Esophagus squamous epithelium (tissue), 5 donors: ENCODE data around the gene BRD1. TPM values are rescaled to one million over a fixed set of nuclear protein-coding genes. Genes with fewer than 3 reads are reported as not detected.

ENCODE experiments used
- DNase-seq: peaks from one replicate; lab custom pipeline; 2025; lab: John Stamatoyannopoulos, UW
- H3K27ac ChIP-seq, 4 donors: fragments of 200-600 bp; sonication (generic); one replicate each; pipeline ENCODE4 v1.5.1; 2016 to 2019; ENCODE audit warnings: mild to moderate bottlenecking in 1 of 4
- H3K27me3 ChIP-seq, 4 donors: fragments of 200-600 bp; sonication (generic); 1 replicate in 3 of 4; 2 replicates in 1 of 4; pipeline versions ENCODE4 v1.5.1 to v1.6.0; 2017 to 2021; ENCODE audit warnings: antibody characterized with exemption in 1 of 4
- H3K36me3 ChIP-seq, 3 donors: fragments of 200-600 bp; sonication (generic); one replicate each; pipeline ENCODE4 v1.5.1; 2016 to 2019
- H3K4me1 ChIP-seq, 3 donors: fragments of 200-600 bp; sonication (generic); one replicate each; pipeline ENCODE4 v1.5.1; 2017 to 2019
- H3K4me3 ChIP-seq, 4 donors: fragments of 200-600 bp; sonication (generic); 1 replicate in 3 of 4; 2 replicates in 1 of 4; pipeline ENCODE4 v1.5.1; 2016 to 2019; ENCODE audit warnings: mild to moderate bottlenecking in 2 of 4, moderate library complexity in 1 of 4
- H3K9me3 ChIP-seq, 3 donors: fragments of 200-600 bp; sonication (generic); one replicate each; pipeline ENCODE4 v1.5.1; 2016 to 2019
- POLR2A ChIP-seq, 4 donors: fragments of 450-650 bp; IDR thresholded peaks; one replicate each; pipeline ENCODE4 v1.6.1; 2017; ENCODE audit warnings: antibody characterized with exemption in 4 of 4, mild to moderate bottlenecking in 4 of 4, moderate library complexity in 3 of 4
- WGBS, 2 donors: methylation state at CpG; one replicate each; pipeline ENCODE4 v1.1.5; 2018; 5-methylcytosine and 5-hydroxymethylcytosine counted together
- intact Hi-C: fragments of 100-400 bp; cut with DNase I; formaldehyde crosslinking; loops from one replicate; pipeline ENCODE4 v1.15.0; 2022
- total RNA-seq, 4 donors: library from RNA; depleted of rRNA; stranded (reverse); fragments of >200 nt; gene quantifications; one replicate each; pipeline ENCODE4 v1.1.0, GENCODE V29; 2016
- TF ChIP-seq, protein P1 (sequence below), 6 experiments: fragments of 450-650 bp in 4 of 6; fragments of 200-600 bp in 2 of 6; sonication (generic) in 2 of 6; IDR thresholded peaks; one replicate each; pipeline ENCODE4 v1.5.1; 2016 to 2019; ENCODE audit warnings: antibody characterized with exemption in 6 of 6, mild to moderate bottlenecking in 4 of 6, moderate library complexity in 4 of 6
- donor health status: DM: yes; HTN: yes; CAD: no.

Gene BRD1
- total RNA-seq, 4 donors from 2014 or later = 17.8 to 37.4 (median 29.9) TPM

DNA sequence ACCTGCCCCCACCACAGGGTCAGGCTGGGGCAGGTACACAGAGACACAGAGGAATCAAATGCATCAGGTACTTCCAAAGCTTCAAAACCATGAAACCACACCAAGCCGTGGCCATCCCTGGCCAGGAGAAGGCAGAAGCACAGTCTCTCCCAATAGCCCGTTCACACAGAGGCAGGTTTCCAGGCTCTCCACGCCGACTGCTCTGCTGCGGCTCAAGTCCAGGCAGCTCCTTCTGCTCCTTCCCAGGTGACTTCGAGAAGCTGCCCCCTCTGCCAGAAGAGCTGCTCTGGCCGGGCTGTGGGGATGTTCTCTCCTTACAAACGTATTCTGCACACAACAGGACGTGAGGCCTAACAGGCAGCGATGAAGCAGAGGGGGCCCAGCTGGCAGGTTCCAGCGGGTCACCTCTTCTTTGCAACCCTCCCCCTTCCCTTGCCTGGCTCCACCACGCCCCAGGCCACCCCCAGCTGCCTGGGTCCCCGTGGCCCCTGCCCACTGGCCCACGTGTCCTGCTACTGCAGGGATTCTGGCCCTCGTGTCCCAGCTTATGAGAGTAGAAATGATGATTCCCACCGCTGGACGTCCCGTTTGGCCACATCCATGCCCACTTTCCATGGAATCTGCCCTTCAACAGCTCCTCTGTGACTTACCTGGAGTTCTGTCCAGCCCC, 26.1 kb downstream of the BRD1 start:
- WGBS, 2 donors = 54 to 70% methylated on average over 10 to 12 of the region's 18 CpGs
- H3K4me3 ChIP-seq = no peak overlapping the region
- no peak overlapping the region for H3K27ac ChIP-seq
- no peaks in the 10 kb centered on the region for H3K9me3 ChIP-seq
- H3K4me1 ChIP-seq = peaks cover 0 to 37% (median 5%) of the 10 kb centered on the region in 3 donors
- intact Hi-C loops = no loop called here
- TF ChIP-seq, protein P1, sequence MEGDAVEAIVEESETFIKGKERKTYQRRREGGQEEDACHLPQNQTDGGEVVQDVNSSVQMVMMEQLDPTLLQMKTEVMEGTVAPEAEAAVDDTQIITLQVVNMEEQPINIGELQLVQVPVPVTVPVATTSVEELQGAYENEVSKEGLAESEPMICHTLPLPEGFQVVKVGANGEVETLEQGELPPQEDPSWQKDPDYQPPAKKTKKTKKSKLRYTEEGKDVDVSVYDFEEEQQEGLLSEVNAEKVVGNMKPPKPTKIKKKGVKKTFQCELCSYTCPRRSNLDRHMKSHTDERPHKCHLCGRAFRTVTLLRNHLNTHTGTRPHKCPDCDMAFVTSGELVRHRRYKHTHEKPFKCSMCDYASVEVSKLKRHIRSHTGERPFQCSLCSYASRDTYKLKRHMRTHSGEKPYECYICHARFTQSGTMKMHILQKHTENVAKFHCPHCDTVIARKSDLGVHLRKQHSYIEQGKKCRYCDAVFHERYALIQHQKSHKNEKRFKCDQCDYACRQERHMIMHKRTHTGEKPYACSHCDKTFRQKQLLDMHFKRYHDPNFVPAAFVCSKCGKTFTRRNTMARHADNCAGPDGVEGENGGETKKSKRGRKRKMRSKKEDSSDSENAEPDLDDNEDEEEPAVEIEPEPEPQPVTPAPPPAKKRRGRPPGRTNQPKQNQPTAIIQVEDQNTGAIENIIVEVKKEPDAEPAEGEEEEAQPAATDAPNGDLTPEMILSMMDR (IDR thresholded peaks at IDR 0.05) = no peak
- no peak for TF ChIP-seq POLR2A (IDR thresholded peaks at IDR 0.05)
- DNase-seq = no peak
- H3K36me3 ChIP-seq = peaks cover 43 to 98% (median 46%) of the 10 kb centered on the region in 3 donors
- no peaks in the 10 kb centered on the region for H3K27me3 ChIP-seq

DNA sequence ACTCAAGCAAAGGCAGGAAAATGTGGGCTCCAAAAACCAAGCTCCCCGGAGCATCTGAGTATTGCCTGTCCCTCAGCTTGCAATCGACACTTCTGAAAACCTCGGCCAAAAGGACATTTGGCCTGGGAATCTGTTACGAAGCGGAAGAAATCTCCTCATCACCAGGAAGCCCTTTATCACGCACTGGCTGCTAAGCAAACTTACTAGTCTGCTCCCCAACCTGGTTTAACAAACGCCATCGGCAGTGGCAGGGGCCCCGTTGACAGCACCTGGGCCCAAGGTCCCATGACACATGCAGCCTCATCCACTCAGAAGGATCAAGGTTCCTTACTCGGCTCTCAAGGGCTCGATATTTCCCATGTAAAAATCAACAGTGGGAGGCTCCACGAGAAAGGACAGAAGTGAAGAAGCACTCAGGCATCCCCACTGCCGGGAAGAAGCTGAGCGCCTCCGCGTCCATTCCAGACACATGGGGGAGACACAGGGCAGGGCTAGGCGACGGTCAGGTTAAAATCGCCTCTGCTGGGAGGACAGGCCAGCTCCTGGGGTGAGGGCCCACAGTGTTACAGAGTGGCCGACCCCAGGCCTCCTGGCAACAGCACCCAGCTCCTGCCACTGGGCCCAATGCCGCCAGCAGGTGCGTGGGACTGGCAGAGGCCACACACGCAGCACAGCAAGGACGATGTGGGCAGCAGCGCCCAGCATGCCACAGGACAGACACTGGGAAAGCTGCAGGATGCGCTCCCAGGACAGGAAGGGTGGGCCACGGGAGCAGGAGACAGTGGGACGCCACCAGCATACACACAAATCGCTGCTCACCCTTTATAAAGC, 27.1 kb downstream of the BRD1 start:
- H3K4me1 ChIP-seq = peaks cover 0 to 28% (median 5%) of the 10 kb centered on the region in 3 donors
- intact Hi-C loops = no loop called here
- H3K27me3 ChIP-seq = no peaks in the 10 kb centered on the region
- peaks cover 48 to 98% (median 52%) of the 10 kb centered on the region in 3 donors for H3K36me3 ChIP-seq
- 79 to 81% methylated on average over 19 to 22 of the region's 29 CpGs for WGBS, 2 donors
- no peak overlapping the region for H3K27ac ChIP-seq
- no peak overlapping the region for H3K4me3 ChIP-seq
- DNase-seq = no peak
- H3K9me3 ChIP-seq = no peaks in the 10 kb centered on the region
- no peak for TF ChIP-seq POLR2A (IDR thresholded peaks at IDR 0.05)
- TF ChIP-seq, protein P1 (IDR thresholded peaks at IDR 0.05) = no peak

- TF ChIP-seq POLR2A (IDR thresholded peaks at IDR 0.05) = no peak
- TF ChIP-seq, protein P1 (IDR thresholded peaks at IDR 0.05) = no peak
- Histone ChIP-seq H3K27ac (no peak overlapping the region), H3K9me3 (no peaks in the 10 kb centered on the region), H3K36me3 (peaks cover 50 to 98% (median 57%) of the 10 kb centered on the region in 3 donors), H3K27me3 (no peaks in the 10 kb centered on the region), H3K4me3 (no peak overlapping the region), H3K4me1 (peaks cover 0 to 21% (median 5%) of the 10 kb centered on the region in 3 donors)
- intact Hi-C loops = no loop called here
- WGBS, 2 donors = 92 to 100% methylated on average over 1 to 3 of the region's 18 CpGs
- DNase-seq = no peak
Measured at GRCh38 chr22:49799431-49800075, 28.1 kb downstream of the BRD1 start.

DNA sequence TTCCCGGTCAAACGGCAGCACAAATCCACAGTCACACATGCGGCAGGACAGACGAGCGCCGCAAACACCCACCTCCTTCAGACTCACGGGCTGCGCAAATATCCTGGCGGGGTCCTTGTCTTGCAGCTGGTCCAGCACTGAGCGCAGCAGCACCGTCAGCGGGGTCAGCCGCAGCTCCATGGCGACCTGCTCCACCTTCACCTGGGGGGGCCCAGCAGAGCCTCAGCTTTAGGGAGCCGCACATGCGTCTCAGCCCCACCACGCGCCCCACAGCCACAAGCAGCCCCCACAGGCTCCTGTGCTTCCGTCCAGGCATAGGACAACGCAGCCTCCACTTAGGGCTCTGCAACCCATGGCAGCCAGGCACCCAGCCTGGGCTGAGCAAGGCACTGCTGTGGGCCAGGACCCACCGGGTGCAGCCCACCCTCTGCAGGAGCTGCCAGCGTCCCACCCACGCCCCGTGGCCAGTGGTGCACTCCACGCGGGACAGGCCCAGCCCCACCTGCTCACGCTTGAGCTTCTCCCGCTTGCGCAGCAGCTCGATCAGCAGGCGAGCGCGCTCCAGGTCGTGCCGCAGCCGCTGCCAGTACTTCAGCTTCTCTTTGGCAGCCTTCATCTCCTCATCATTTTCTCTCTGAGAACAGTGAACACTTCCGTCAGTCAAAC, 29.1 kb downstream of the BRD1 start:
- Histone ChIP-seq H3K4me3 (no peak overlapping the region), H3K9me3 (no peaks in the 10 kb centered on the region), H3K36me3 (peaks cover 54 to 98% (median 61%) of the 10 kb centered on the region in 3 donors), H3K27ac (no peak overlapping the region), H3K4me1 (peaks cover 0 to 21% (median 5%) of the 10 kb centered on the region in 3 donors), H3K27me3 (no peaks in the 10 kb centered on the region)
- 91% methylated on average over 9 to 19 of the region's 37 CpGs for WGBS, 2 donors
- TF ChIP-seq, protein P1 (IDR thresholded peaks at IDR 0.05) = no peak
- DNase-seq = no peak
- intact Hi-C loops = no loop called here
